KOPT-K1 (cell line): ENCODE measurements around the gene SYT14.
"Not testable (repeated sequence)": the region's sequence is repeated elsewhere in the genome, so short reads cannot be mapped to it uniquely, and the experiment has no call there.

Experiments used
- H3K27ac ChIP-seq: fragments of 200-600 bp; sonication (generic); 2 replicates; pipeline ENCODE4 v1.5.1; 2016; ENCODE audit warnings: antibody characterized with exemption, mild to moderate bottlenecking, low read depth, low read length; ENCODE audit not compliant: poor library complexity, severe bottlenecking
- H3K36me3 ChIP-seq: fragments of 200-600 bp; sonication (generic); 2 replicates; pipeline ENCODE4 v1.5.1; 2017; ENCODE audit warnings: antibody characterized with exemption, mild to moderate bottlenecking, low read length, moderate library complexity; ENCODE audit not compliant: insufficient read depth
- H3K9me3 ChIP-seq: fragments of 200-600 bp; sonication (generic); 2 replicates; pipeline ENCODE4 v1.5.1; 2017; ENCODE audit warnings: antibody characterized with exemption, low read length, mild to moderate bottlenecking; ENCODE audit not compliant: insufficient read depth, poor library complexity, severe bottlenecking

The SYT14 gene

GRCh38 chr1:210031473-210031872 lies 93.5 kb downstream of the SYT14 start:
- Histone ChIP-seq H3K27ac (no peak overlapping the region), H3K9me3 (no peaks in the 10 kb centered on the region), H3K36me3 (no peaks in the 10 kb centered on the region)

- Histone ChIP-seq H3K36me3 (no peaks in the 10 kb centered on the region), H3K9me3 (peaks cover 3% of the 10 kb centered on the region), H3K27ac (no peak overlapping the region)
These were observed 105.0 kb downstream of the SYT14 start for GRCh38 chr1:210043058-210043457.

- no peak overlapping the region for H3K27ac ChIP-seq
- H3K36me3 ChIP-seq, result no peaks in the 10 kb centered on the region
- H3K9me3 ChIP-seq, result no peaks in the 10 kb centered on the region
These were observed 111.6 kb downstream of the SYT14 start for GRCh38 chr1:210049616-210050015.

GRCh38 chr1:210050491-210050890 lies 112.5 kb downstream of the SYT14 start:
- H3K27ac ChIP-seq, H3K36me3 ChIP-seq, H3K9me3 ChIP-seq: not testable (repeated sequence)

- Histone ChIP-seq H3K9me3 (no peaks in the 10 kb centered on the region), H3K27ac (no peak overlapping the region), H3K36me3 (no peaks in the 10 kb centered on the region)
These were observed 115.1 kb downstream of the SYT14 start for GRCh38 chr1:210053126-210053525.

- no peak overlapping the region for H3K27ac ChIP-seq
- no peaks in the 10 kb centered on the region for H3K9me3 ChIP-seq
These were observed 119.6 kb downstream of the SYT14 start for GRCh38 chr1:210057593-210057992.

GRCh38 chr1:210061992-210062391 lies 124.0 kb downstream of the SYT14 start:
- Histone ChIP-seq H3K27ac (no peak overlapping the region), H3K36me3 (no peaks in the 10 kb centered on the region), H3K9me3 (no peaks in the 10 kb centered on the region)

More at GRCh38 chr1:210057593-210057992, 119.6 kb downstream of the SYT14 start:
- H3K36me3 ChIP-seq, result no peaks in the 10 kb centered on the region

GRCh38 chr1:210070531-210070930 lies 132.5 kb downstream of the SYT14 start:
- Histone ChIP-seq H3K36me3 (no peaks in the 10 kb centered on the region), H3K27ac (no peak overlapping the region), H3K9me3 (no peaks in the 10 kb centered on the region)

- H3K36me3 ChIP-seq, result no peaks in the 10 kb centered on the region
- H3K27ac ChIP-seq, result no peak overlapping the region
- no peaks in the 10 kb centered on the region for H3K9me3 ChIP-seq
These were observed 134.1 kb downstream of the SYT14 start for GRCh38 chr1:210072129-210072528.

- Histone ChIP-seq H3K9me3 (no peaks in the 10 kb centered on the region), H3K36me3 (no peaks in the 10 kb centered on the region), H3K27ac (no peak overlapping the region)
These were observed 135.0 kb downstream of the SYT14 start for GRCh38 chr1:210072896-210073504.

GRCh38 chr1:210074904-210075303 lies 136.9 kb downstream of the SYT14 start:
- Histone ChIP-seq H3K27ac (no peak overlapping the region), H3K36me3 (no peaks in the 10 kb centered on the region), H3K9me3 (no peaks in the 10 kb centered on the region)

- Histone ChIP-seq H3K9me3 (no peaks in the 10 kb centered on the region), H3K27ac (no peak overlapping the region), H3K36me3 (no peaks in the 10 kb centered on the region)
These were observed 138.6 kb downstream of the SYT14 start for GRCh38 chr1:210076620-210077019.

- no peaks in the 10 kb centered on the region for H3K36me3 ChIP-seq
- no peaks in the 10 kb centered on the region for H3K9me3 ChIP-seq
- no peak overlapping the region for H3K27ac ChIP-seq
These were observed 143.5 kb downstream of the SYT14 start for GRCh38 chr1:210081494-210081893.

- Histone ChIP-seq H3K27ac (no peak overlapping the region), H3K9me3 (no peaks in the 10 kb centered on the region), H3K36me3 (no peaks in the 10 kb centered on the region)
These were observed 147.3 kb downstream of the SYT14 start for GRCh38 chr1:210085359-210085758.

- H3K36me3 ChIP-seq, result no peaks in the 10 kb centered on the region
- H3K27ac ChIP-seq, result no peak overlapping the region
- H3K9me3 ChIP-seq, result no peaks in the 10 kb centered on the region
These were observed 149.0 kb downstream of the SYT14 start for GRCh38 chr1:210087058-210087457.

- Histone ChIP-seq H3K9me3 (no peaks in the 10 kb centered on the region), H3K36me3 (no peaks in the 10 kb centered on the region), H3K27ac (no peak overlapping the region)
These were observed 151.8 kb downstream of the SYT14 start for GRCh38 chr1:210089855-210090254.
